ENCODE data around the gene DMRT2.

Gene DMRT2

GRCh38 chr9:1048231-1048619 is 1.9 kb upstream of the DMRT2 start:
- DNase-seq = no peak

GRCh38 chr9:1048811-1049210 is 1.3 kb upstream of the DMRT2 start:
- no peak for DNase-seq

- DNase-seq = no peak
Observed at GRCh38 chr9:1049641-1050040, 516 bp upstream of the DMRT2 start.

- DNase-seq = no peak
Observed at GRCh38 chr9:1051210-1051583, 1.0 kb downstream of the DMRT2 start.

GRCh38 chr9:1051584-1052275 is 1.6 kb downstream of the DMRT2 start:
- DNase-seq = no peak

GRCh38 chr9:1052365-1053281 is 2.5 kb downstream of the DMRT2 start:
- no peak for DNase-seq

- no peak for DNase-seq
Observed at GRCh38 chr9:1053282-1053621, 3.1 kb downstream of the DMRT2 start.

GRCh38 chr9:1053986-1054425 is 3.8 kb downstream of the DMRT2 start:
- no peak for DNase-seq

- no peak for DNase-seq
Observed at GRCh38 chr9:1055166-1055565, 5.0 kb downstream of the DMRT2 start.

GRCh38 chr9:1057910-1058309 is 7.8 kb downstream of the DMRT2 start:
- DNase-seq = no peak

- DNase-seq = no peak
Observed at GRCh38 chr9:1058826-1059487, 8.8 kb downstream of the DMRT2 start.

GRCh38 chr9:1065130-1065529 is 15.0 kb downstream of the DMRT2 start:
- DNase-seq = no peak

- DNase-seq = no peak
Observed at GRCh38 chr9:1070692-1071091, 20.5 kb downstream of the DMRT2 start.

- no peak for DNase-seq
Observed at GRCh38 chr9:1071730-1072129, 21.6 kb downstream of the DMRT2 start.

GRCh38 chr9:1073497-1073896 is 23.3 kb downstream of the DMRT2 start:
- DNase-seq = no peak

GRCh38 chr9:1077616-1078015 is 27.5 kb downstream of the DMRT2 start:
- DNase-seq = no peak

GRCh38 chr9:1083325-1083913 is 33.3 kb downstream of the DMRT2 start:
- no peak for DNase-seq

- no peak for DNase-seq
Observed at GRCh38 chr9:1085086-1085485, 34.9 kb downstream of the DMRT2 start.

- DNase-seq = no peak
Observed at GRCh38 chr9:1086517-1086916, 36.4 kb downstream of the DMRT2 start.

GRCh38 chr9:1087120-1087881 is 37.1 kb downstream of the DMRT2 start:
- no peak for DNase-seq

- no peak for DNase-seq
Observed at GRCh38 chr9:1094749-1095148, 44.6 kb downstream of the DMRT2 start.

GRCh38 chr9:1096155-1096964 is 46.2 kb downstream of the DMRT2 start:
- no peak for DNase-seq
